Stimulated activated naive B cell treated with anti-CD40 and anti-IgM and Interleukin-4, amounts not matched to agents 10 μg/mL and 1 μg/mL and 100 μg/mL, for 72 hours (primary cell): ENCODE data around the gene PTPRD.

ENCODE experiments used
- ATAC-seq, 2 donors: fragments of 150-1000 bp; cut with Tn5 transposase; replicated peaks; 2 replicates each; pipeline ENCODE4 v1.10.0; 2021; ENCODE audit warnings: moderate library complexity in 1 of 2
- DNase-seq: peaks from one replicate; pipeline ENCODE4 v3.0.0; 2021
- H3K27ac Mint-ChIP-seq: one replicate; pipeline ENCODE4 v1.8.0; 2022; ENCODE audit warnings: mild to moderate bottlenecking, mixed read lengths
- H3K27me3 Mint-ChIP-seq, 2 donors: one replicate each; pipeline ENCODE4 v1.8.0; 2022; ENCODE audit warnings: mixed read lengths in 2 of 2
- H3K36me3 Mint-ChIP-seq, 2 donors: one replicate each; pipeline ENCODE4 v1.8.0; 2022; ENCODE audit warnings: mixed read lengths in 2 of 2, mild to moderate bottlenecking in 1 of 2
- H3K4me1 Mint-ChIP-seq, 2 donors: one replicate each; pipeline ENCODE4 v1.8.0; 2022; ENCODE audit warnings: mixed read lengths in 2 of 2, mild to moderate bottlenecking in 1 of 2
- H3K4me3 Mint-ChIP-seq, 2 donors: one replicate each; pipeline ENCODE4 v1.8.0; 2022; ENCODE audit warnings: mild to moderate bottlenecking in 2 of 2, mixed read lengths in 2 of 2, moderate library complexity in 1 of 2
- H3K9me3 Mint-ChIP-seq, 2 donors: one replicate each; pipeline ENCODE4 v1.8.0; 2022; ENCODE audit warnings: mixed read lengths in 2 of 2, mild to moderate bottlenecking in 1 of 2

PTPRD gene

DNA sequence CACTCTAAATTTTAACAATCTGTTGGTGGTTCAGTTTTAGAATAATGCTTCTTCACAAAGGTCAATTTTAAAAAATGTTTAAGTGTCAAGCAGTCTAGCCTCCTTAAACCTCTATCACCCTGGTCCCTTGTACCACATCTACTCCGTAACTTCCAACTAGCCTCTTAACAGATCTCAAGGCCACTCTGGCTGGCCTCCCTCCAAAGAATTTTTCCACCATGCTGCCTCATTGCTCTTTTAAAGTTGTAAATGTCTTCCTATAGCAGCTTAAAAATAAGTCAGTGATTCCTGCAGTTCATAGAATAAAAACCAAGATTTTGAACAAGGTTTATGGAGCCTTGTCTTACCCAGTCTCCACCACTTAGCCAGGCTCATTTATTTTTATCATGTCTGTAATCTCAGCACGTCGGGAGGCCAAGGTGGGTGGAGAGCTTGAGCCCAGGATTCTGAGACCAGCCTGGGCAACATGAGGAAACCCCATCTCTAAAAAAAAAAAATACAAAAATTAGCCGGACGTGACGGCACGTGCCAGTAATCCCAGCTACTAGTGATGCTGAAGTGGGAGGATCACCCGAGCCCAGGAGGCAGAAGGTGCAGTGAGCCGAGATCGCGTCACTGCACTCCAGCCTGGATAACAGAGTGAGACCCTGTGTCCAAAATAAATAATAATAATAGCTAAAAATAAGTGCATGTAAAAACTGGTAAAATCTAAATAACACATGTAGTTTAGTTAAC lies 1888.4 kb downstream of the PTPRD start:
- no peak overlapping the region for H3K27ac Mint-ChIP-seq
- no peaks in the 10 kb centered on the region for H3K27me3 Mint-ChIP-seq
- DNase-seq (no peak), ATAC-seq (no peak)
- H3K4me1 Mint-ChIP-seq = peaks cover 0 to 4% of the 10 kb centered on the region in 2 donors
- no peaks in the 10 kb centered on the region for H3K36me3 Mint-ChIP-seq
- H3K4me3 Mint-ChIP-seq = no peak overlapping the region
- H3K9me3 Mint-ChIP-seq = no peaks in the 10 kb centered on the region

DNA sequence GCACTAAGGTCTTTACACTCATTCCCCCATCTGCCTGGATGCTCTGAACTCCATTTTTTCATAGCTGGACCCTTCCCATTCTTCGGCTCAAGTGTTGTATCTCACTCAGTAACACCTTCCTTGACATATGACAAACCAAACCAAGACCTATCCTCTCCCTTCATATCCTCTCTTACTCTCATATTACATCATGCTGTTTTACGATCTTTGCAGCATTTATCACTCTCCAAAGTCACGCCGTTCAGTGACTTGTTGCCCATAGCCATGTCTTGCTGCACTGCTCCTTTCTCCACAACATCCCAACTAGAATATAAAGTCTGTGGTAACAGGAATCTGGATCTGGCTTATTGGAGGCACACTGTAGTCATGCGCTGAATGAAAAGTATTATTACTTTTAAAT lies 1889.6 kb downstream of the PTPRD start:
- H3K4me3 Mint-ChIP-seq = no peak overlapping the region
- no peaks in the 10 kb centered on the region for H3K9me3 Mint-ChIP-seq
- H3K36me3 Mint-ChIP-seq = no peaks in the 10 kb centered on the region
- ATAC-seq = no peak
- H3K27ac Mint-ChIP-seq = no peak overlapping the region
- no peak for DNase-seq
- H3K27me3 Mint-ChIP-seq = no peaks in the 10 kb centered on the region
- H3K4me1 Mint-ChIP-seq = peaks cover 8 to 10% of the 10 kb centered on the region in 2 donors

DNA sequence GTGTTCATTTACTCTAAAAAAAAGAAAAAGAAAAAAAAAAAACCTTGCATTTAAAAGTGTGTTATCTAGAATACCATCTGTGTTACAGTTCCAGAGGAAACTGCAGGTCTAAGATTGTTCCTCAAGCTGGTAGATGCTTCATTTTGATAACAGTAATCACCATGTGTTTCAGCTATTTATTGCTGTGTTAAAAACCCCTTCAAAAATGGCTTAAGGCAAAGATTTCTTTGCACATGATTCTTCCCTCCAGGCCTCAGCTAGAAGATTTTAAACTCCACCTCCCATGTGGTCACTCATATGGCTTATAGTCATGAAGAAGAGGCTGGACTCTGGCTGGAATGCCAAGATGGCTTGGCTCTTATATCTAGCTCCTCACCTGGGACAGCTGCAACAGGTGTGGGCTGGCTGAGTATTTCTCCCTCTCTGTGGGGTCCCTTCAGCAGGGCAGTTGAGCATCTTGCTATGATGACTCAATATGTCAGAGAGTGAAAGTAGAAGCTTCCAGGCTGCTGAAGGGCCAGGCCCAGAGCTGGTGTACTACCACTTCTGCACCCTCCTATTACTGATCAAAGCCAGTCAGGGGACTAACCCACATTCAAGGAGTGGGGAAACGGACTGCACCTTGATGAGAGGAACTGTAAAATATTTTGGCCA lies 1892.8 kb downstream of the PTPRD start:
- DNase-seq (peak; percentile 6), ATAC-seq (peak; percentile 35 to 59)
- H3K27ac Mint-ChIP-seq = no peak overlapping the region
- H3K4me3 Mint-ChIP-seq = no peak overlapping the region
- H3K4me1 Mint-ChIP-seq = peaks cover 22 to 30% of the 10 kb centered on the region in 2 donors
- H3K36me3 Mint-ChIP-seq = no peaks in the 10 kb centered on the region
- H3K27me3 Mint-ChIP-seq = no peaks in the 10 kb centered on the region
- H3K9me3 Mint-ChIP-seq = no peaks in the 10 kb centered on the region

DNA sequence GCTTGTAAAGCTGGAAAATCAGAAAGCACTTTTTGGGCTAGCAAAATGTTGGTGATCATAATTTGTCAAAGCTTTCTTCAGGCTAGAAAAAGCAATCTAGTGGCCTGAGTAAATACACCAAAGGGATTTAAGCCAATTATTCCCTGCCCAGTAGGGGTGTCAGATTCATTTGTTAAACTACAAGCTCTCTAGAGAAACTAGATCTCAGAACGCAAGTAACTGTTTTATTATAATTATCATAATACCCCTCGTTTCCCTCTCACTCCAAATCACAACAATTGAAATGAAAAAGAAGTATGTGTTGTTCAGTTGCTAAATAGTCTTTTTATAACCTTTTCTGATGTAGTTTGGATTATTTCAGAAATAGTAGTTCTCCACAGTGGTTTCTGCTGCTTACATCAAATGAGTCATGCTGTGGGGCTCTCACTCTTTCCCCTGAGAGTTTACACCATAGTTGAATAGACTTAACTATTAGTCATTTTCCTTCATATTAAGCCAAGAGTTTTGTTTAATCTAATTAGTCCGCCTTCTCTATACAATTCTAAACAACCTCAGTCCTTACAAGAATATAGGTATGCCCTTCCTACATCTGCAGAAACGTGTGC lies 1894.6 kb downstream of the PTPRD start:
- no peak overlapping the region for H3K4me3 Mint-ChIP-seq
- no peak overlapping the region for H3K27ac Mint-ChIP-seq
- peaks cover 0 to under 1% of the 10 kb centered on the region in 2 donors for H3K9me3 Mint-ChIP-seq
- H3K4me1 Mint-ChIP-seq = peaks cover 22 to 30% of the 10 kb centered on the region in 2 donors
- no peaks in the 10 kb centered on the region for H3K27me3 Mint-ChIP-seq
- ATAC-seq (peak; percentile 50 to 70), DNase-seq (no peak)
- H3K36me3 Mint-ChIP-seq = peaks cover 0 to under 1% of the 10 kb centered on the region in 2 donors

DNA sequence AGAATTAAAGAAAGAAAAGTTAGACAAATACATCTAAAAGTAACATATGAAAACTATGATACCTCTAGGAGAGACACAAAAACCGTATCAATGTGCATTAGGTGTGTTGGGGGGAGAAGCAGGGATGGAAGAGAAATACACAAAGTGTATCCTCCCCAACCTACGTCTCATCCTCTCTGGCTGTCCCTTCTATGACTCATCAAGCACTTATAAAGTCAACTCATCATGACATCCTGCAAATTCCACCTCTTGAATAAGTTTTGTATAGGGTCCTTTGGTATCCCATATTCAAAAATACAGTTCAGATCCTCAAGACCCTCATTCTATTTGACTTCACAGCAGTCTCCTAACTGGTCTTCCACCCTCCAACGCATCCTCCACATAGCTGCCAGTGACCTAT lies 1895.7 kb downstream of the PTPRD start:
- Mint-ChIP-seq H3K27ac (peak overlapping the region; percentile 5), H3K4me1 (peaks cover 22 to 30% of the 10 kb centered on the region in 2 donors), H3K27me3 (no peaks in the 10 kb centered on the region), H3K36me3 (peaks cover 0 to 2% of the 10 kb centered on the region in 2 donors), H3K4me3 (no peak overlapping the region), H3K9me3 (peaks cover 0 to 2% of the 10 kb centered on the region in 2 donors)
- ATAC-seq (no peak), DNase-seq (no peak)

DNA sequence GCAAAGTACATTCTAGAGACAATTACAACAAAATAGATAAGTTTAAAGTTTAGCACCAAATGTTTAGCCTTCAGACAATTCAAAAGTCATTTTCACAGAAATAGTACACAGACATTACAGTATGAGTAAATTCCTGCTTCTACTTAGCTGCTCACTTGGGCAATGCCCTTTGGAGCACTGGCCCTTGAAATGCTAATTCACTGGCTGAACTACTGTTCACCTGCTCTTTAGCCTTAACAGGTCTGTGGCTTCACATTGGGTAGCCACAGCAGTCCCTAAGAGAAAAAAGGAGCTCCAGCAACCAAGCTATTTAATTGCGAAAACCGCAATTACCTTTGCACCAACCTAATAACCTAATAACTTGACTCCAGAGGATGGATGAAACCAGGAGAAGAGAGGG lies 1897.0 kb downstream of the PTPRD start:
- Mint-ChIP-seq H3K4me1 (peaks cover 22 to 30% of the 10 kb centered on the region in 2 donors), H3K27ac (peak overlapping the region; percentile 76), H3K9me3 (peaks cover 0 to 2% of the 10 kb centered on the region in 2 donors), H3K36me3 (peaks cover 0 to 2% of the 10 kb centered on the region in 2 donors), H3K4me3 (peak overlapping the region; percentile 20 to 25), H3K27me3 (no peaks in the 10 kb centered on the region)
- DNase-seq (peak; percentile 43), ATAC-seq (peak; percentile 91 to 95)

DNA sequence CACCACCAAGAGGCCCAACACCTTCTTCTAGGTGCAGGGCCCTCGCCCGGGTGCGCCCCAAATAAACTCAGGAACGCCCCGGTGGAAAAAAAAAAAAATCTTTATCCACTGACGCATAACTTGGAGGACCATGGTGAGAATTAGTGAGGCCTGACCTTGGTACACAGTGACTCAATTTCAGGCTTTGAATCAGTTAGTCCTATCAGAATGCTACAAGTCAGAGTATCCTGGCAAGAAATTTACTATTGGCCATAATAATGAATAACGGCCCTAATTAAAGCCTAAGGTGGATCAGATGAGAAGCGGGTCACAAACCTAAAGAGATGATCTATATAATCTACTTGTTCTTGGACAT lies 1899.0 kb downstream of the PTPRD start:
- H3K4me1 Mint-ChIP-seq = peaks cover 18 to 27% of the 10 kb centered on the region in 2 donors
- no peaks in the 10 kb centered on the region for H3K27me3 Mint-ChIP-seq
- no peak overlapping the region for H3K27ac Mint-ChIP-seq
- no peak overlapping the region for H3K4me3 Mint-ChIP-seq
- ATAC-seq (no peak), DNase-seq (no peak)
- H3K36me3 Mint-ChIP-seq = peaks cover 0 to 2% of the 10 kb centered on the region in 2 donors
- peaks cover 0 to 2% of the 10 kb centered on the region in 2 donors for H3K9me3 Mint-ChIP-seq

DNA sequence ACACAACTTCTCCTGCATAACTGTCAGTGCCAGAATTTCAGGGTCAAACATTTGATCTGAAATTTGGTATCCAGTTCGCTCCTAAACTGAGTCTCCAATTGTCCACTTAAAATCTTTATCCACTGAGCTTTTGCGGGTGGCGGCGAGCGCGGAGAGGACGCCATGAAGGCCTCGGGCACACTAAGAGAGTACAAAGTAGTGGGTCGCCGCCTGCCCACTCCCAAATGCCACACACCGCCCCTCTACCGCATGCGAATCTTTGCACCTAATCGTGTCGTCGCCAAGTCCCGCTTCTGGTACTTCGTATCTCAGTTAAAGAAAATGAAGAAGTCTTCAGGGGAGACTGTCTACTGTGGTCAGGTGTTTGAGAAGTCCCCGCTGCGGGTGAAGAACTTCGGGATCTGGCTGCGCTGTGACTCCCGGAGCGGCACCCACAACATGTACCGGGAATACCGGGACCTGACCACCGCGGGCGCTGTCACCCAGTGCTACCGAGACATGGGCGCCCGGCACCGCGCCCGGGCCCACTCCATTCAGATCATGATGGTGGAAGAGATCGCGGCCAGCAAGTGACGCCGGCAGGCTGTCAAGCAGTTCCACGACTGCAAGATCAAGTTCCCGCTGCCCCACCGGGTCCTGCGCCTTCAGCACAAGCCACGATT lies 1899.5 kb downstream of the PTPRD start:
- Mint-ChIP-seq H3K27ac (no peak overlapping the region), H3K4me1 (peaks cover 13 to 22% of the 10 kb centered on the region in 2 donors), H3K9me3 (peaks cover 0 to 2% of the 10 kb centered on the region in 2 donors), H3K27me3 (no peaks in the 10 kb centered on the region), H3K4me3 (no peak overlapping the region), H3K36me3 (peaks cover 0 to 2% of the 10 kb centered on the region in 2 donors)
- DNase-seq = no peak
- no peak for ATAC-seq

DNA sequence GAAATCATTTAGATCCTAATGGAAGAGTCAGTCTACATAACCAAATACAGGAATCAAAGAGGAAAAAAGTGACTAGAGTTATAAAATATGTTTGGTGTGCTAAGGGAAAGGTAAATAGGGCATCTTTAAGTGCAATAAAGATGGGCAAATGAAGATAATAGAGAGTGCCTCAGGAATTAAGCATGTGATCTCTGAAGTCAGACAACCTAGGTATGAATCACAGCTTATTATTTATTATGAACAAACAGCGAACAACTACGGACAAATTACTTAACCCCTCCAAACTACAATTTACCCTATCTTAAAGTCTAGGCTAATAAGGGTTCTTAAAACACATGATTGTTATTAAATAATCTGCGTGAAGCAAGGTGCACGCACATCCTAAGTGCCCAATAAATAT lies 1903.1 kb downstream of the PTPRD start:
- peaks cover 0 to 2% of the 10 kb centered on the region in 2 donors for H3K36me3 Mint-ChIP-seq
- peaks cover 0 to 2% of the 10 kb centered on the region in 2 donors for H3K9me3 Mint-ChIP-seq
- H3K4me3 Mint-ChIP-seq = no peak overlapping the region
- no peaks in the 10 kb centered on the region for H3K4me1 Mint-ChIP-seq
- ATAC-seq (no peak), DNase-seq (no peak)
- no peak overlapping the region for H3K27ac Mint-ChIP-seq
- no peaks in the 10 kb centered on the region for H3K27me3 Mint-ChIP-seq

DNA sequence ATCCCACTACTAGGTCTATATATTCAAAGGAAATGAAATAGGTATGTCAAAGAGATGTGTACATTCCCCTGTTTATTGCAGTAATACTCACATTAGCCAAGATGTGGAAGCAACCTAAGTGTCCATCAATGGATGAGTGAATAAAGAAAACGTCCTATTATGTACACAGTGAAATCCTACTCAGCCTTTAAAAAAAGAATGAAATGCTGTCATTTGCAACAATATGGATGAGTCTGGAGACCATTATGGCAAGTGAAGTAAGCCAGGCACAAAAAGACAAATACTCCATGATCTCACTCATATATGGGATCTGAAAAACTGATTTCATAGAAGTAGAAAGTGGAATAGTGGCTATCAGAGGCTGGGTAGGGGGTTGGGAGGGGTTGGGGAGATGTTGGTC lies 1904.1 kb downstream of the PTPRD start:
- Mint-ChIP-seq H3K4me1 (no peaks in the 10 kb centered on the region), H3K9me3 (peaks cover 0 to 2% of the 10 kb centered on the region in 2 donors), H3K4me3 (no peak overlapping the region), H3K27ac (no peak overlapping the region), H3K27me3 (no peaks in the 10 kb centered on the region), H3K36me3 (peaks cover 0 to 2% of the 10 kb centered on the region in 2 donors)
- ATAC-seq (no peak), DNase-seq (no peak)

DNA sequence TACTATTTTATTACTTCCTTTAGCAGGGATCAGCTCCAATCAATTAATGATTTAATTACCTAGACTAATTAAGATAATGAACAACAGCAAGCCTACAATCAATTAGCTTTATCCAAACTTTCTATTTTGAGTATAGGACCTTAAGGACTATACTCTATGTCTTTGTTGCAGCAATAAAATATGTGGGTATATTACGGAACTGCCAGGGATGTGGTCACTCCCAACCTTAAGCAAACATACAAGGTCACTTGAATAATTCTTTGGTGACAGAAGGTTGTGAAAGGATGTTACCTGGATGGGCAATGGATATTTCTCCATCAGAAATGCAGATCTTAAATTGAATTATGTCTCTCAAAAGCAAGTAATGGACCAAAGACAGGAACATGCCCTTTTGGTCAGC lies 1905.8 kb downstream of the PTPRD start:
- DNase-seq (no peak), ATAC-seq (no peak)
- Mint-ChIP-seq H3K4me3 (no peak overlapping the region), H3K27me3 (no peaks in the 10 kb centered on the region), H3K4me1 (no peaks in the 10 kb centered on the region), H3K9me3 (no peaks in the 10 kb centered on the region), H3K36me3 (no peaks in the 10 kb centered on the region), H3K27ac (no peak overlapping the region)

DNA sequence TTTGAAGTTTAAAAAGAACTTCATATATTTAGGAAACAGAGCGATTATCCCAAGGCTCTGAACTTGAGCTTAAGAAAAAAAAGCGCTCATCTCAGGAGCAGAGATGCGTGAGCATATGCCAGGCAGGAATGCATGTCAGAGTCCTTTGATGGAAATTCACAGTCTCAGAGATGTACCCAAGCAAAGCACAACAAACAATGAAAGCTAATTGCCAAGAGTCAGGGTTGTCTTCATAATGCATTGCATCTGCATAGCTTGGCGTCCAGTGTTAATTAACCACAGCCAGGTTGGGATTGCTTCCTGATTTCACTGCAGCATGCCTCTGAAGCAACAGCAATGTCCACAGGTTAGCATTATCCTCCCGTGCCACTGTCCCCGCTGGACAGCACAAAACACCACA lies 1906.3 kb downstream of the PTPRD start:
- no peak for ATAC-seq
- DNase-seq = no peak
- H3K9me3 Mint-ChIP-seq = no peaks in the 10 kb centered on the region
- no peak overlapping the region for H3K4me3 Mint-ChIP-seq
- no peaks in the 10 kb centered on the region for H3K36me3 Mint-ChIP-seq
- H3K4me1 Mint-ChIP-seq = no peaks in the 10 kb centered on the region
- no peaks in the 10 kb centered on the region for H3K27me3 Mint-ChIP-seq
- H3K27ac Mint-ChIP-seq = no peak overlapping the region

DNA sequence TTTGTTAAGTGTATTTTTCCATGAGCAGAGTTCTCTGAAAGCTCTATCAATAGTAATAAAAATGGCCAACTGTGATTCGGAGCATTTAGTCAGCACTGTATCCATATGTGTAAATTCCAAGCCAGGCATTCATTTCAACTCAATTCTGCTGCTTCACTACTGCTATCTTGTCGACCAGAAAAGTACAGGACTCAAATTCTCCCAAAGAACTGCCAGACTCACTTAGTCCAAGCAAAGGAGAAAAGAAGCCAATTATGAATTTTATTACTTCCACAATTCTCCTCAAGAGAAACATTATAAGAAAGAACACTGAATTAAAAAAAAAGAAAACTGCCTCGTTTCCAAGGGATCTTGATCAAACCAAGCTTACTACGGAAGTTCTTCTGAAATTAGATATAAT lies 1906.9 kb downstream of the PTPRD start:
- Mint-ChIP-seq H3K27ac (no peak overlapping the region), H3K27me3 (no peaks in the 10 kb centered on the region), H3K4me3 (no peak overlapping the region), H3K4me1 (no peaks in the 10 kb centered on the region), H3K9me3 (no peaks in the 10 kb centered on the region), H3K36me3 (no peaks in the 10 kb centered on the region)
- DNase-seq (no peak), ATAC-seq (no peak)

DNA sequence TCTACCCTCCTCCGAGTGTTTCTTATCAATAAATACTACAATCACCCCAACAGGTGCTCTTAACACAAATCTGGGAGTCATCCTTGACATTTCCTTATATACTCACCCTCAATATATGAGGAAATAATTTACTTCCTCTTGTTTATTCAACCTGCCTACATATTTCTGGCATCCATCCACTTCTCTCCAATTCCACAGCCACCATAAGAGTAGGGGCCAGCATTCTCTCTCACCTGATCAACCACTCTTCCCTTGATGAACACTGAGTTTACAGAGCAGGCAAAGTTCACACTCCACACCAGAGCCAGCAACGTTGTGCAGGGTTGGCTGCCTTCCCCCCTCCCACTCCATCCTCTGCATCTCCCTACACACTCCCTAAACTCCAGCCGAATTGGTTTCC lies 1908.9 kb downstream of the PTPRD start:
- ATAC-seq (no peak), DNase-seq (no peak)
- Mint-ChIP-seq H3K9me3 (no peaks in the 10 kb centered on the region), H3K27ac (no peak overlapping the region), H3K27me3 (no peaks in the 10 kb centered on the region), H3K4me1 (no peaks in the 10 kb centered on the region), H3K4me3 (no peak overlapping the region), H3K36me3 (no peaks in the 10 kb centered on the region)
